GM12878 (cell line): ENCODE results near the gene IQCF6. TPM values are rescaled to one million over a fixed set of nuclear protein-coding genes. Genes with fewer than 3 reads are reported as not detected.

Source experiments
- ATAC-seq: fragments of 200-7000 bp; cut with Tn5 transposase; 3 replicates; pipeline ENCODE4 v1.9.1; 2020; ENCODE audit warnings: mild to moderate bottlenecking, moderate library complexity
- BruUV-seq: library from RNA; stranded (reverse); fragments of 400-500 nt; replicated peaks from 2 replicates; lab custom pipeline; 2021; lab: Mats Ljungman, UMichigan
- CTCF ChIA-PET: fragments of 300-600 bp; sonication (Branson Sonifier 250); formaldehyde crosslinking; extraction: SDS; loops from one replicate; lab custom pipeline; 2021; ENCODE audit warnings: inconsistent platforms; lab: Yijun Ruan, JAX
- POLR2A ChIA-PET: fragments of 350-600 bp; formaldehyde crosslinking; extraction: SDS; loops from one replicate; lab custom pipeline; 2021; ENCODE audit warnings: inconsistent platforms; lab: Charles Lee
- RAD21 ChIA-PET: fragments of 300-600 bp; sonication (Branson Sonifier 250); formaldehyde crosslinking; loops from one replicate; lab custom pipeline; 2023; ENCODE audit warnings: antibody characterized with exemption; ENCODE audit not compliant: unreplicated experiment; lab: Charles Lee
- SMC1A ChIA-PET: fragments of 300-600 bp; sonication (Branson Sonifier 250); formaldehyde crosslinking; loops from one replicate; lab custom pipeline; 2023; ENCODE audit not compliant: unreplicated experiment, uncharacterized antibody; lab: Charles Lee
- DNase-seq: peaks from one replicate; pipeline ENCODE4 v3.0.0-alpha.2; 2011; ENCODE audit warnings: low read depth, low spot score
- FAIRE-seq: peaks from 3 replicates; lab custom pipeline; 2011; peaks lifted over from hg19 to GRCh38; lab: Jason Lieb, UNC
- H2AFZ ChIP-seq: 2 replicates; pipeline ENCODE4 v1.6.0; 2011; ENCODE audit warnings: low read depth, low read length, control low read depth; ENCODE audit not compliant: control insufficient read depth
- H3K27ac ChIP-seq: 2 replicates; pipeline ENCODE4 v1.5.1; 2011; ENCODE audit warnings: control low read depth; ENCODE audit not compliant: control insufficient read depth, insufficient read depth
- H3K27me3 ChIP-seq, 2 experiments: replicated peaks in 1 of 2; 2 replicates each; pipeline versions ENCODE4 v1.6.0 to v1.6.1; 2011; ENCODE audit warnings: low read length in 1 of 2; ENCODE audit not compliant: control insufficient read depth in 2 of 2, insufficient read depth in 2 of 2
- H3K36me3 ChIP-seq, 2 experiments: 2 replicates each; pipeline ENCODE4 v1.5.1; 2011; ENCODE audit warnings: low read length in 1 of 2; ENCODE audit not compliant: control insufficient read depth in 2 of 2, insufficient read depth in 2 of 2
- H3K4me1 ChIP-seq: 2 replicates; pipeline ENCODE4 v1.6.1; 2011; ENCODE audit warnings: mild to moderate bottlenecking, low read length, moderate library complexity, mixed read lengths; ENCODE audit not compliant: control insufficient read depth, insufficient read depth
- H3K4me2 ChIP-seq: 2 replicates; pipeline ENCODE4 v1.6.0; 2011; ENCODE audit warnings: control low read depth; ENCODE audit not compliant: control insufficient read depth, insufficient read depth
- H3K4me3 ChIP-seq: fragments of 200-600 bp; sonication (generic); 2 replicates; pipeline ENCODE4 v1.5.1; 2016
- H3K79me2 ChIP-seq: 2 replicates; pipeline ENCODE4 v1.6.0; 2011; ENCODE audit warnings: low read length; ENCODE audit not compliant: control insufficient read depth, insufficient read depth
- H3K9ac ChIP-seq: 2 replicates; pipeline ENCODE4 v1.8.0; 2011; ENCODE audit warnings: low read length, control low read depth, mixed read lengths; ENCODE audit not compliant: control insufficient read depth, insufficient read depth
- H3K9me3 ChIP-seq: replicated peaks from 3 replicates; pipeline ENCODE4 v1.5.1; 2011; ENCODE audit warnings: mild to moderate bottlenecking, low read length; ENCODE audit not compliant: control insufficient read depth, insufficient read depth
- H4K20me1 ChIP-seq: 2 replicates; pipeline ENCODE4 v1.6.0; 2011; ENCODE audit not compliant: control insufficient read depth, insufficient read depth
- BRCA1 ChIP-seq: IDR thresholded peaks from 2 replicates; pipeline ENCODE4 v1.6.1; 2011; ENCODE audit warnings: low read depth, low read length, improper control_type of control experiment
- GABPA ChIP-seq: IDR thresholded peaks from 2 replicates; pipeline ENCODE4 v1.6.1; 2014; ENCODE audit warnings: antibody characterized with exemption, low read depth, mild to moderate bottlenecking, inconsistent platforms
- LARP7 ChIP-seq: fragments of 450-650 bp; IDR thresholded peaks from 2 replicates; pipeline ENCODE4 v1.6.1; 2017; ENCODE audit warnings: mild to moderate bottlenecking
- RAD21 ChIP-seq: IDR thresholded peaks from 2 replicates; pipeline ENCODE4 v1.6.1; 2011; ENCODE audit warnings: mild to moderate bottlenecking, low read depth, low read length, moderate library complexity; ENCODE audit not compliant: insufficient read depth
- SREBF1 ChIP-seq: IDR thresholded peaks from 2 replicates; pipeline ENCODE4 v1.6.1; 2012; ENCODE audit warnings: mild to moderate bottlenecking, low read length
- ZBTB33 ChIP-seq: fragments of 450-650 bp; IDR thresholded peaks from 2 replicates; pipeline ENCODE4 v1.6.1; 2017; ENCODE audit warnings: mild to moderate bottlenecking
- ZNF207 ChIP-seq: fragments of 450-650 bp; IDR thresholded peaks from 2 replicates; pipeline ENCODE4 v1.6.1; 2014; ENCODE audit warnings: antibody characterized with exemption, mild to moderate bottlenecking, borderline replicate concordance
- ZNF592 ChIP-seq: fragments of 450-650 bp; IDR thresholded peaks from 2 replicates; pipeline ENCODE4 v1.6.1; 2017; ENCODE audit warnings: mild to moderate bottlenecking, moderate library complexity
- WGBS: methylation state at CpG from one replicate; pipeline ENCODE4 v1.1.6; 2016; ENCODE audit warnings: low lambda C conversion rate; ENCODE audit not compliant: insufficient replicate concordance, insufficient coverage; ENCODE audit errors: missing lambda C conversion rate; 5-methylcytosine and 5-hydroxymethylcytosine counted together
- in situ Hi-C: fragments of 300-500 bp; cut with MboI; formaldehyde crosslinking; loops from 9 replicates; pipeline ENCODE4 v1.14.3; 2018; ENCODE audit warnings: mixed read lengths
- intact Hi-C: fragments of 100-400 bp; cut with micrococcal nuclease; formaldehyde crosslinking; loops from one replicate; pipeline ENCODE4 v1.14.2; 2022; ENCODE audit not compliant: unreplicated experiment
- polyA plus RNA-seq, 11 experiments: library from polyadenylated mRNA; depleted of rRNA in 4 of 11; unstranded in 6 of 11; stranded (reverse) in 5 of 11; fragments of >200 nt; fragmentation: Nextera tagmentation in 4 of 11; fragmentation: Illumina TruSeq in 1 of 11; extraction: Ambion mirVana in 4 of 11; extraction: Trizol in 1 of 11; gene quantifications; 1 replicate in 1 of 11; 2 replicates in 10 of 11; pipeline versions ENCODE4 v1.2.1 to v1.2.3, GENCODE V29; 2011 to 2016; ENCODE audit warnings: inconsistent platforms in 2 of 11, missing spikeins in 2 of 11, low read depth in 1 of 11
- total RNA-seq, 4 experiments: library from RNA; depleted of rRNA in 3 of 4; stranded (reverse); fragments of >200 nt in 3 of 4; fragmentation: Illumina TruSeq in 1 of 4; extraction: Trizol in 1 of 4; gene quantifications; 2 replicates each; pipeline versions ENCODE4 v1.2.1 to v1.2.3, GENCODE V29; 2013 to 2021
- TF ChIP-seq, protein P1 (sequence below): fragments of 450-650 bp; IDR thresholded peaks from 2 replicates; pipeline ENCODE4 v1.6.1; 2016; ENCODE audit warnings: mild to moderate bottlenecking, moderate library complexity, borderline replicate concordance

The IQCF6 gene
- total and polyA plus RNA-seq, 10 of the 15 experiments (the other 5 are each of a cell fraction or from before 2014, with no cell fraction given) = not detected

DNA sequence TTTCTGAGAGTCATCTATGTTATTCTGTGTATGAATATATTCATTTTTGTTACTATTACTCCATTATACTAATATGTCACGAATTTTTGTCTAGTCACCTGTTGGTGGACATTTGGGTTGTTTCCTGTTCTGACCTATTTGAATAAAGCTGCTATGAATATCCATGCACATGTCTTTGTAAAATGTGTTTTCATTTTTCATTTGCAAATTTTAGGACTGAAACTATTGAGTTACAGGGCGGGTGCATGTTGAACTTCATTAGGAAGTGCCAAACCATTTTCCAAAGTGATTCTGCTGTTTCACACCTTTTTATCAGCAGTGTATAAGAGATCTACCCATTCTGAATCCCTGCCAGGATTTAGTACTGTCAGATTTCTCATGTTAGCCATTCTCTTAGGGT, 37.7 kb upstream of the IQCF6 start:
- no peak overlapping the region for H3K9ac ChIP-seq
- no peaks in the 10 kb centered on the region for H4K20me1 ChIP-seq
- no peak for ATAC-seq
- 3% methylated on average over 2 of the region's 2 CpGs for WGBS
- H3K9me3 ChIP-seq = no peaks in the 10 kb centered on the region; the same call in 2 of the 3 replicates
- FAIRE-seq = no peak
- H3K36me3 ChIP-seq = no peaks in the 10 kb centered on the region
- H3K4me2 ChIP-seq = no peak overlapping the region
- no peak overlapping the region for H3K27ac ChIP-seq
- H3K4me3 ChIP-seq = no peak overlapping the region
- POLR2A ChIA-PET = no interaction called here
- no TSS peak for BruUV-seq
- H2AFZ ChIP-seq = no peak overlapping the region
- intact Hi-C loops = no loop called here
- TF ChIP-seq BRCA1 (no peak), LARP7 (no peak), ZNF207 (no peak), SREBF1 (no peak), RAD21 (no peak), ZBTB33 (no peak), ZNF592 (no peak), GABPA (no peak)
- TF ChIP-seq, protein P1, sequence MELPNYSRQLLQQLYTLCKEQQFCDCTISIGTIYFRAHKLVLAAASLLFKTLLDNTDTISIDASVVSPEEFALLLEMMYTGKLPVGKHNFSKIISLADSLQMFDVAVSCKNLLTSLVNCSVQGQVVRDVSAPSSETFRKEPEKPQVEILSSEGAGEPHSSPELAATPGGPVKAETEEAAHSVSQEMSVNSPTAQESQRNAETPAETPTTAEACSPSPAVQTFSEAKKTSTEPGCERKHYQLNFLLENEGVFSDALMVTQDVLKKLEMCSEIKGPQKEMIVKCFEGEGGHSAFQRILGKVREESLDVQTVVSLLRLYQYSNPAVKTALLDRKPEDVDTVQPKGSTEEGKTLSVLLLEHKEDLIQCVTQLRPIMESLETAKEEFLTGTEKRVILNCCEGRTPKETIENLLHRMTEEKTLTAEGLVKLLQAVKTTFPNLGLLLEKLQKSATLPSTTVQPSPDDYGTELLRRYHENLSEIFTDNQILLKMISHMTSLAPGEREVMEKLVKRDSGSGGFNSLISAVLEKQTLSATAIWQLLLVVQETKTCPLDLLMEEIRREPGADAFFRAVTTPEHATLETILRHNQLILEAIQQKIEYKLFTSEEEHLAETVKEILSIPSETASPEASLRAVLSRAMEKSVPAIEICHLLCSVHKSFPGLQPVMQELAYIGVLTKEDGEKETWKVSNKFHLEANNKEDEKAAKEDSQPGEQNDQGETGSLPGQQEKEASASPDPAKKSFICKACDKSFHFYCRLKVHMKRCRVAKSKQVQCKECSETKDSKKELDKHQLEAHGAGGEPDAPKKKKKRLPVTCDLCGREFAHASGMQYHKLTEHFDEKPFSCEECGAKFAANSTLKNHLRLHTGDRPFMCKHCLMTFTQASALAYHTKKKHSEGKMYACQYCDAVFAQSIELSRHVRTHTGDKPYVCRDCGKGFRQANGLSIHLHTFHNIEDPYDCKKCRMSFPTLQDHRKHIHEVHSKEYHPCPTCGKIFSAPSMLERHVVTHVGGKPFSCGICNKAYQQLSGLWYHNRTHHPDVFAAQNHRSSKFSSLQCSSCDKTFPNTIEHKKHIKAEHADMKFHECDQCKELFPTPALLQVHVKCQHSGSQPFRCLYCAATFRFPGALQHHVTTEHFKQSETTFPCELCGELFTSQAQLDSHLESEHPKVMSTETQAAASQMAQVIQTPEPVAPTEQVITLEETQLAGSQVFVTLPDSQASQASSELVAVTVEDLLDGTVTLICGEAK = no peak
- TF ChIP-seq, all 136 proteins: peak for 0
- SMC1A ChIA-PET = no interaction called here
- Histone ChIP-seq H3K27me3 (peaks cover 0 to 7% of the 10 kb centered on the region in 2 experiments; a peak in 2 of 4 replicates), H3K4me1 (no peaks in the 10 kb centered on the region), H3K79me2 (no peaks in the 10 kb centered on the region)
- in situ Hi-C loops = no loop called here
- RAD21 ChIA-PET = interaction anchor here (0.7 kb wide), 1 partner anchor 956 kb away, joined by 3 read pairs; no protein-coding TSS in a partner anchor
- no peak for DNase-seq
- CTCF ChIA-PET = no interaction called here
